Fibroblast of lung (primary cell): Measurements from ENCODE around the gene HDAC4. TPM values are rescaled to one million over a fixed set of nuclear protein-coding genes. Genes with fewer than 3 reads are reported as not detected.

Source experiments
- DNase-seq, 2 donors: peaks; one replicate each; pipeline versions ENCODE4 v3.0.0 to v3.0.0-alpha.2; 2010; ENCODE audit warnings: low read depth in 2 of 2
- H2AFZ ChIP-seq: 2 replicates; pipeline ENCODE4 v1.5.1; 2012; ENCODE audit warnings: low read length, control low read depth, inconsistent platforms
- H3K27ac ChIP-seq: 2 replicates; pipeline ENCODE4 v1.5.1; 2011; ENCODE audit warnings: low read length, control low read depth; ENCODE audit not compliant: insufficient read depth
- H3K27me3 ChIP-seq: 2 replicates; pipeline ENCODE4 v1.5.1; 2011; ENCODE audit warnings: mild to moderate bottlenecking, low read length; ENCODE audit not compliant: control insufficient read depth, insufficient read depth
- H3K36me3 ChIP-seq: 2 replicates; pipeline ENCODE4 v1.5.1; 2011; ENCODE audit warnings: low read length; ENCODE audit not compliant: control insufficient read depth, insufficient read depth
- H3K4me1 ChIP-seq: 2 replicates; pipeline ENCODE4 v1.5.1; 2011; ENCODE audit warnings: low read length; ENCODE audit not compliant: control insufficient read depth, insufficient read depth; ENCODE audit errors: extremely low read depth
- H3K4me2 ChIP-seq: 2 replicates; pipeline ENCODE4 v1.5.1; 2011; ENCODE audit warnings: low read length, control low read depth; ENCODE audit not compliant: insufficient read depth; ENCODE audit errors: extremely low read depth
- H3K4me3 ChIP-seq, 4 experiments: fragments of 200-600 bp in 1 of 4; sonication (generic) in 1 of 4; replicated peaks in 1 of 4; 2 replicates each; pipeline ENCODE4 v1.5.1; 2011 to 2016; ENCODE audit warnings: low read length in 4 of 4, low read depth in 3 of 4, mild to moderate bottlenecking in 3 of 4, control low read depth in 2 of 4, inconsistent platforms in 1 of 4, mixed read lengths in 1 of 4; ENCODE audit not compliant: insufficient read depth in 1 of 4; ENCODE audit errors: control extremely low read depth in 1 of 4
- H3K79me2 ChIP-seq: 2 replicates; pipeline ENCODE4 v1.5.1; 2012; ENCODE audit warnings: mild to moderate bottlenecking, low read length, inconsistent platforms; ENCODE audit not compliant: control insufficient read depth, insufficient read depth
- H3K9ac ChIP-seq: 2 replicates; pipeline ENCODE4 v1.5.1; 2011; ENCODE audit warnings: mild to moderate bottlenecking, low read length, control low read depth; ENCODE audit not compliant: insufficient read depth
- H3K9me3 ChIP-seq: 2 replicates; pipeline ENCODE4 v1.5.1; 2012; ENCODE audit warnings: low read depth, low read length; ENCODE audit not compliant: control insufficient read depth, insufficient read depth
- H4K20me1 ChIP-seq: 2 replicates; pipeline ENCODE4 v1.5.1; 2011; ENCODE audit warnings: low read length; ENCODE audit not compliant: control insufficient read depth, insufficient read depth; ENCODE audit errors: extremely low read depth
- EZH2 ChIP-seq: IDR thresholded peaks from 2 replicates; pipeline ENCODE4 v1.5.1; 2012; ENCODE audit warnings: low read length, control low read depth, mild to moderate bottlenecking; ENCODE audit errors: missing control alignments
- polyA plus RNA-seq, 2 donors: library from polyadenylated mRNA; depleted of rRNA in 1 of 2; stranded (reverse) in 1 of 2; unstranded in 1 of 2; fragments of >200 nt; gene quantifications; 2 replicates each; pipeline ENCODE4 v1.2.1, GENCODE V29; 2011 to 2012; ENCODE audit warnings: missing spikeins in 1 of 2
- total RNA-seq: library from RNA; depleted of rRNA; stranded (reverse); fragments of >200 nt; gene quantifications from 2 replicates; pipeline ENCODE4 v1.2.1, GENCODE V29; 2014
- TF ChIP-seq, protein P1 (sequence below), 2 donors: IDR thresholded peaks in 1 of 2; conservative IDR thresholded peaks in 1 of 2; 1 replicate in 1 of 2; 2 replicates in 1 of 2; pipeline ENCODE4 v1.5.1; 2011 to 2012; ENCODE audit warnings: low read length in 2 of 2, control low read depth in 1 of 2, inconsistent platforms in 1 of 2, low read depth in 1 of 2, mild to moderate bottlenecking in 1 of 2

HDAC4 gene
- total and polyA plus RNA-seq, 2 donors (not counting 1 experiment from before 2014, with no cell fraction given) = 7.4 to 19.8 TPM

DNA sequence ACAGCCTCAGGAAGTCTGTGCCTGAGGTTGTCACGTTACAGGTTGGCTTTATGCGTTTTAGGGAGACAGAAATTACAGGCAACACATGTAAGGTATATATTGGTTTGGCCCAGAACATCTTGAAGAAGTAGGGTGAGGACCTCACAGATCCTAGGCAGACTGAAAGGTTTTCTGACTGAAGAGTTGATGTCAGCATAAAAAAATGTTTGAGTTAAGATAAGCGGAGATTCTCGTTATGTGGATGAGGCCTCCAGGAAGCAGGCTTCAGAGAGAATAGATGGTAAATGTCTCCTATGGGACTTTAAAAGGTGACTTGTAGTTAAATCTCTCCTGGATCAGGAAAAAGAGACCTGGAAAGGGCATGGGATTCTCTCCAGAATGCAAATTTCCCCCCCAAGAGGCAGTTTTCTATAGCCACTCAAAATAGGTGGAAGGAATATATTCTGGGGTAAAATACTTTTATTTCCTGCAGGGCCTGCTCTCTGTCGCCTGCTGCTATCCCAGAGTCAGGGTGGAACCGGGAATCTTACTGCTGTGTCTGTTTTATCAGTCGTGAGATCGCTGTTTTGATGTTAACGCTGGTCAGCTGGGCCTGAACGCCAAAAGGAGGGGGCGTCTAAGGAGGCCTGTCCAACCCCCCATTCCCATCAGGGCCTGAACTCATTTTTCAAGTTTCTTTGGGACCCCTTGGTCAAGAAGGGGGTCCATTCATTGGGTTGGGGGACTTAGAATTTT, 171.1 kb downstream of the HDAC4 start:
- DNase-seq = no peak
- H3K4me3 ChIP-seq = no peak overlapping the region
- no peaks in the 10 kb centered on the region for H3K36me3 ChIP-seq
- no peak overlapping the region for H3K4me2 ChIP-seq
- no peak for TF ChIP-seq EZH2
- TF ChIP-seq, protein P1, sequence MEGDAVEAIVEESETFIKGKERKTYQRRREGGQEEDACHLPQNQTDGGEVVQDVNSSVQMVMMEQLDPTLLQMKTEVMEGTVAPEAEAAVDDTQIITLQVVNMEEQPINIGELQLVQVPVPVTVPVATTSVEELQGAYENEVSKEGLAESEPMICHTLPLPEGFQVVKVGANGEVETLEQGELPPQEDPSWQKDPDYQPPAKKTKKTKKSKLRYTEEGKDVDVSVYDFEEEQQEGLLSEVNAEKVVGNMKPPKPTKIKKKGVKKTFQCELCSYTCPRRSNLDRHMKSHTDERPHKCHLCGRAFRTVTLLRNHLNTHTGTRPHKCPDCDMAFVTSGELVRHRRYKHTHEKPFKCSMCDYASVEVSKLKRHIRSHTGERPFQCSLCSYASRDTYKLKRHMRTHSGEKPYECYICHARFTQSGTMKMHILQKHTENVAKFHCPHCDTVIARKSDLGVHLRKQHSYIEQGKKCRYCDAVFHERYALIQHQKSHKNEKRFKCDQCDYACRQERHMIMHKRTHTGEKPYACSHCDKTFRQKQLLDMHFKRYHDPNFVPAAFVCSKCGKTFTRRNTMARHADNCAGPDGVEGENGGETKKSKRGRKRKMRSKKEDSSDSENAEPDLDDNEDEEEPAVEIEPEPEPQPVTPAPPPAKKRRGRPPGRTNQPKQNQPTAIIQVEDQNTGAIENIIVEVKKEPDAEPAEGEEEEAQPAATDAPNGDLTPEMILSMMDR (conservative IDR thresholded peaks at IDR 0.05 in 1 of 2, IDR thresholded peaks at IDR 0.05 in 1 of 2; ENCODE audit: low read depth in 1 of 2, low read length in 2 of 2) = no peak
- H3K9ac ChIP-seq = no peak overlapping the region
- H4K20me1 ChIP-seq = no peaks in the 10 kb centered on the region
- peaks cover 22% of the 10 kb centered on the region for H3K4me1 ChIP-seq
- no peak overlapping the region for H2AFZ ChIP-seq
- no peaks in the 10 kb centered on the region for H3K9me3 ChIP-seq
- no peaks in the 10 kb centered on the region for H3K79me2 ChIP-seq
- no peak overlapping the region for H3K27ac ChIP-seq
- H3K27me3 ChIP-seq = no peaks in the 10 kb centered on the region

DNA sequence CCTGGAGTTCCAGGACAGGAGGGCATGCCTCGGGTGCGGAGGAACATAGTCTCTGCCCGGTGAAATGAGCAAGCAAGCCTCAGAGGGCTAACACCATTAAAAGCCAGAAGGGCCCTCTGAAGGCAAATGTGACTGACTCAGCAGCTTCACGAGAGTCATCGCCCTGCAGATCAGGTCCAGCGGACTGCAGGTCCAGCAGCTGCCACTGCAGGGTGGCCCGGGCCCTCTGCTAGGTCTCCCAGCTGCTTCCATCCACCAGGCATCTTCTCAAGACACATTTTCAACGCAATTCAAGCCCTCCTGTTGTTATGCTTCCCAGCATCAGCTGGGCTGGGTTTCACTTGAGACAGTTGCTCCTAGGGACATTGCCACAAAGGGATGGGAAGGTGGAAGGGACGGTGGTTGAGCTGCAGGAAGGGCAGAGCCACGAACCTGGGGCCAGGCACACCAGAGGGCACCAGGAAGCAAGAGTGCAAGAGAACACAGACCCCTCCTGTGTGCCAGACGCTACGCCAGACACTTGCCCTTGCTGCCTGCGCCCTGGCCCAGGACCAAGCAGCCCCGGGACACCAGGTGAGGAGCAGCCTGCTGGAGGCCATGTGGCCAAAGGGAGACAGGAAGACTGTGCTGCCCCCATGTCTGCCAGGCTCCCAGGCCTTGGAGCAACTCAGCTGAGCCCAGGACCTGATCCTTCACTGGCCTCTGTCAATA, 173.0 kb downstream of the HDAC4 start:
- no peaks in the 10 kb centered on the region for H3K27me3 ChIP-seq
- no peak overlapping the region for H3K27ac ChIP-seq
- H2AFZ ChIP-seq = no peak overlapping the region
- no peaks in the 10 kb centered on the region for H3K36me3 ChIP-seq
- no peaks in the 10 kb centered on the region for H3K9me3 ChIP-seq
- H3K79me2 ChIP-seq = peaks cover 2% of the 10 kb centered on the region
- DNase-seq = peak in 1 of 2 donors; percentile 54
- H4K20me1 ChIP-seq = no peaks in the 10 kb centered on the region
- H3K4me1 ChIP-seq = peaks cover 30% of the 10 kb centered on the region
- H3K4me2 ChIP-seq = peak overlapping the region; percentile 48
- H3K4me3 ChIP-seq = no peak overlapping the region
- no peak overlapping the region for H3K9ac ChIP-seq
- TF ChIP-seq, protein P1 (conservative IDR thresholded peaks at IDR 0.05 in 1 of 2, IDR thresholded peaks at IDR 0.05 in 1 of 2; ENCODE audit: low read depth in 1 of 2, low read length in 2 of 2) = no peak
- TF ChIP-seq EZH2 = no peak

DNA sequence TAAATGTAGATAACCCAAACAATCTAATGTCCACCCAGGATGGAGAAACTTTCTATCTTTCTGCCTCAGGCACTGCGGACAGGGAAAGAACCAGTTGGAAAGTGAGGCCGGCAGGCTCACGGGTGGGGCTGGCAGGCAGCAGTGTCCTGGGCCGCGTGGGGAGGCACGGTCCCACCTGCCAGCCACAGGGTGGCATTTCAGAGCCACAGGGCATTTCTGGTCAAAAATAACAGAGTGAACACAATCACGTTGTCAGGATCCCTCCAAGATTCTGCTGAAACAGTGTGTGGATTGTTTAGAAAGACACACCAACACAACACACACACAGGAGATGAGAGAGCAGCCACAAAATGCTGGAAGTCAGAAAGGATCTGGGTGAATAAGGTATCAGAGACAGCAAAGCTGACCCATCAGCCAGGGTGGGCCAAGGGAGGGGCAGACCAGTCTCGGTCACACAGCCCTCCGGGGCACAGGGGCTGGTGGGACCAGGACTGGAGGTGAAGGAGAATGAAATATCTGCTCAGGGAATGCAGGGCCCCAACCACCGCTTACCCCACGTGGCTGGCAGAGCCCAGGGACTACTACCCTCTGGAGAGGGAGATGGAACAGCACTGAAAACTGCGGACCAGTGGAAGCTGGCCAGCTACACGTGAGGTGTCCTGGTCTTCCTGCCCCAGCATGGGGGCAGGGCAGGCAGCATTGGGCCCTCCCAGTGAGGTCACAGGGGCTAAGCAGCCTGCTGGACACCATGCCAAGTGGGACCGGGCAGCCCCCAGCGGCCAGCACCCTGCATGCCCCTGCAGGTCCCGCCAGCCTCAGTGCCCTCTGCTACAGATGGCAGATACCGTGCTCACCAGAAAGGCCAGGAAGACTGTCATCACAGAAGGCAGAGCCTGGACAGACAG, 173.9 kb downstream of the HDAC4 start:
- Histone ChIP-seq H3K4me2 (no peak overlapping the region), H3K27me3 (no peaks in the 10 kb centered on the region), H3K4me3 (no peak overlapping the region), H2AFZ (no peak overlapping the region), H3K27ac (peak overlapping the region; percentile 48), H3K9ac (no peak overlapping the region), H3K36me3 (no peaks in the 10 kb centered on the region), H3K79me2 (peaks cover 2% of the 10 kb centered on the region), H3K4me1 (peaks cover 34% of the 10 kb centered on the region), H3K9me3 (no peaks in the 10 kb centered on the region), H4K20me1 (no peaks in the 10 kb centered on the region)
- no peak for DNase-seq
- TF ChIP-seq EZH2 = no peak
- TF ChIP-seq, protein P1 (conservative IDR thresholded peaks at IDR 0.05 in 1 of 2, IDR thresholded peaks at IDR 0.05 in 1 of 2; ENCODE audit: low read depth in 1 of 2, low read length in 2 of 2) = no peak
